HFF-Myc (cell line): Measurements from ENCODE around the gene KIAA1671.

Experiments
- DNase-seq: peaks from one replicate; pipeline ENCODE4 v3.0.0-alpha.2; 2011; ENCODE audit warnings: low read depth; ENCODE audit errors: extremely low read depth
- H3K4me3 ChIP-seq: replicated peaks from 2 replicates; pipeline ENCODE4 v1.5.1; 2011; ENCODE audit warnings: low read depth, mild to moderate bottlenecking, control low read depth, low read length
- CTCF ChIP-seq: IDR thresholded peaks from 2 replicates; pipeline ENCODE4 v1.5.1; 2012; ENCODE audit warnings: mild to moderate bottlenecking, low read depth, low read length, control low read depth; ENCODE audit errors: missing control alignments

The KIAA1671 gene

DNA sequence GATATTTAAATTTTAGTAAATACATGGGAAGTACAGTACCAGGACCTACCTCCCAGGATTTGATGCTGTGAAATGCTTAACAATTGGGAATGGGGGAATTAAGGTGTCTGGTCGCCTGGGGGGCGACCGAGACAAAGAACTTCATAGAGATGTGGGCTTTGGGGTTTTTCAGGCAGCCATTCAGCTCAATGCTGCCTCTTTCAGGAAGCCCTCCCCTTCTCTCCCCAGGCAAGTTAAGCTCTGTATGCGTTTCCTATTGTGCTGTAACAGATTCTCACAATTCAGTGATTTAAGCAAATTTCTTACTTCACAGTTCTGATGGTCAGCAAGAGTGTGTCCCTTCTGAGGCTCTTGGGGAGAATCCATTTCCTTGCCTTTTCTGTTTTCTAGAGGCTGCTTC lies 53.8 kb downstream of the KIAA1671 start:
- H3K4me3 ChIP-seq = no peak overlapping the region
- no peak for TF ChIP-seq CTCF
- no peak for DNase-seq

GRCh38 chr22:25007444-25008106 lies 55.1 kb downstream of the KIAA1671 start:
- no peak for DNase-seq
- no peak overlapping the region for H3K4me3 ChIP-seq
- no peak for TF ChIP-seq CTCF

DNA sequence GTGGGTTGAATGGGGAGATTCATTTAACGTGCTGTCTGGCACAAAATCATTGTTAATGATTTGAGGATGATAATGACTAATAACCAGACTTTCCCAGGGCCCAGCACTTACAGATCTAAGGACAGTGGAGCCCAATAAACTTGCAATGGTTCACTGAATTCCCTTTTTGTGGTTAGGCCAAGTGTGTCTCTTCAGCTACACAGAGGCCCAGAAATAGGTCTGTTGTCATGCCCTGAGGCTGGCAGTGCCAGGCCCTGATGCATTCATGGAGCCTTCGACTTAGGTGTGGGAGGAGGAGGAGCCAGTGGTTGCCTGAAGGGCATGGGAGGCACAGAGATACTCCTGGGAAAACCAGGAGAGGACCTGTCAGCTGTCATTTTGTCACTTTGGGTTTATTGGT lies 56.1 kb downstream of the KIAA1671 start:
- no peak for TF ChIP-seq CTCF
- no peak overlapping the region for H3K4me3 ChIP-seq
- no peak for DNase-seq

- DNase-seq = no peak
- no peak for TF ChIP-seq CTCF
- no peak overlapping the region for H3K4me3 ChIP-seq
Measured at GRCh38 chr22:25012741-25013143, 60.2 kb downstream of the KIAA1671 start.

GRCh38 chr22:25013607-25014006 lies 61.1 kb downstream of the KIAA1671 start:
- no peak for TF ChIP-seq CTCF
- DNase-seq = no peak
- no peak overlapping the region for H3K4me3 ChIP-seq

DNA sequence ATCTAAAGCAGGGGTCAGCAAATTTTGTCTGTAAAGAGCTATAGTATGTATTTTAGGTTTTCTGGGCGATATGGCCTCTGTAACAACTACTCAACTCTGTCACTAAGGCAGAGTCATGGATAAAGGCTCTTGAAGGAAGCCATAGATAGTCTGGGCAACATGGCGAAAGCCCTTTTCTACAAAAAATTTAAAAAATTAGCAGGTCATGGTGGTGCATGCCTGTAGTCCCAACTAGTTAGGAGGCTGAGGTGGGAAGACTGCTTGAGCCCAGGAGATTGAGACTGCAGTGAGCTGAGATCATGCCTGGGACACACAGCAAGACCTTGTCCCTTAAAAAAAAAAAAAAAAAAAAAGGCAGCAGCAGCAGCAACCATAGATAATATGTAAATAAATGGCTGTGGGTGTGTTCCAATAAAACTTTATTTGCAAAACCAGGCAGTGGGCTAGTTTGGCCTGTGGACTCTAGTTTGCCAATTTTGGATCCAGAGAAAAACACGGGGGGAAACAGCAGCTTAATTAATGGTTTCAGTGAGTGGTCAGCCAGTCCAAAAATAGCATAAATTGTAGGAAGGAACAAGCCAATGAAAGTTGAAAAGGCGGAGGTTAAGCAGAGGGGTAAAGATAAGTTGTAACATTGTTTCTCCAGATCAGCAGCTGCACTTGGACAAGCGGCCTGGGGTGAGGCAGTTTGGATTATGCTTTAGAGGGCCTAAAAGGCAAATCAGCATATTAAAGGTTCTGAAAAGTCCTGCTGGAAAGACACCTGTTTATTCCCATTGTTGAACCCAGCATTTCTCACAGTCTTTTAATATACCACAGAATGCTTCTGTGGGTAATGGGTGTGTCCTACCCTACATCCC lies 62.6 kb downstream of the KIAA1671 start:
- TF ChIP-seq CTCF = no peak
- DNase-seq = no peak
- no peak overlapping the region for H3K4me3 ChIP-seq
